ENCODE data around the gene AGO4.
"Not testable (repeated sequence)": the region's sequence is repeated elsewhere in the genome, so short reads cannot be mapped to it uniquely, and the experiment has no call there.

The AGO4 gene

GRCh38 chr1:35869245-35869950 is 61.6 kb downstream of the AGO4 start:
- DNase-seq = not testable (repeated sequence)

DNA sequence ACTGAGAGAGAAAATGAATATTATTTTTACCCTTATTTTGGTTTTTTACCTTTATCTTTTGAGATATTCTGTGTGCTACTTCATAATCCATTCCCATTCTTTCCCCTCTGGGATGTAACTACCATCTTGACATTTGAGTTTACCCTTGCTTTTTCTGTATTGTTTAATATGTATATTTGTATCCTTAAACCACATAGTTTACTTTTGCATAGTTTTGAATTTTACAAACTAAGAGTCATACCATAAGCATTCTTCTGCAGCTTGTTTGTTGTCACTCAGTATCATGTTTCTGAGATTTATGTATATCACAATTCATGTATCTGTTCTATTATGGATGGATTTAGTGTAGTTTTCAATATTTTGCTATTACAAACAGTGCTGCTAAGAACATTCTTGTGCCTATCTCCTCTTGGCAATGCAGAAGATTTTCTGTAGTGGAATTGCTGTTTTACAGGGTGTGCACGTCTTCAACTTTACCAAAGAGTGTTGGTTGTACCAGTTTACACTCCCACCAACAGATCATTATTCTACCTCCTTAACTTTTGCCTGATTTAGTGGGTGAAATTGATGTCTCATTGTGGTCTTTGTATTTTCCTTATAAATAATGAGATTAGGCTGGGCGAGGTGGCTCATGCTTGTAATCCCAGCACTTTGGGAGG is 63.0 kb downstream of the AGO4 start:
- no peak for DNase-seq

DNA sequence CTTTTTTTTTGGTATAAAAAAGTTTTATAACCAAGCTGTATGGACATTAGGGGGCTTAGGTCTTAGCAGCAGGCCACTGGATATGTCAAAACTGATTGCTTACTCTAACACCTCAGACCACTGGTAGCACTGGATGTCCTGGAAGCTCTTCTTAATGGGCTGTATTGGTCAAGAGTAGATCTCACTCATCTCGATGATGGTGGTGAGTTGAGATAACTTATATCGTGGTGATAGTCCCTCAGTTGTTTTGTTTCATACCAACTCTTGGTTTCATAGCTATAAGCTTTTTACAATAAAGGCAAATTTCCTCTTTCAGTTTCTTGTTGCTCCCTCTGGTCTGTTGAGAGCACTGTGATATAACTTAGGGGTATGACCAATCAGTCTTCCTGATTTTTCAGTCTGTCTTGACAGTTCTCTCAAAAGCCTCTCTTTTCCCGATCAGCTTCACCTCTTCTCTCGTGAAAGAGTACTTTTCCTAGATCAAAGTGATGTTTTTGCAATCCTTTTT is 65.5 kb downstream of the AGO4 start:
- no peak for DNase-seq

GRCh38 chr1:35874115-35874514 is 66.3 kb downstream of the AGO4 start:
- not testable (repeated sequence) for DNase-seq

GRCh38 chr1:35876988-35877387 is 69.2 kb downstream of the AGO4 start:
- no peak for DNase-seq

DNA sequence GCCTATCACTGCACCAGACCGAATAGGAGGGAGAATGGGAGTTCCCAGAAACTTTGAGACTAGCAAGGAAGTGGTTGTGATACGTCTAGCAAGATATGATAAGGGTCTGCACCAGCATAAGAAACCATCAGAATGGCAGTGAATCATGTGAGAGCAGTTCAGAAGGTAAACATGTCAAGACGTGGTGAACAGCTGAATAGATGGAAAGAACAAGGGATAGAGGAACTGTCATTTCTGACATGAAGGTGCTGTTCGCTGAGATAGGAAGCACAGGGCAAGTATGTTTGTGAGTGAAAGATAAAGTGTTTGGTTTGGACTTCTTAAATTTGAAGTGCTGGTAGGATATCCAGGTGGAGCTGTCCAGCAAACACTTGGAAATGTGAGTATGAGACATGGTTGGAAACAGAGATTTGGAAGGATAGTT is 74.0 kb downstream of the AGO4 start:
- DNase-seq = no peak

DNA sequence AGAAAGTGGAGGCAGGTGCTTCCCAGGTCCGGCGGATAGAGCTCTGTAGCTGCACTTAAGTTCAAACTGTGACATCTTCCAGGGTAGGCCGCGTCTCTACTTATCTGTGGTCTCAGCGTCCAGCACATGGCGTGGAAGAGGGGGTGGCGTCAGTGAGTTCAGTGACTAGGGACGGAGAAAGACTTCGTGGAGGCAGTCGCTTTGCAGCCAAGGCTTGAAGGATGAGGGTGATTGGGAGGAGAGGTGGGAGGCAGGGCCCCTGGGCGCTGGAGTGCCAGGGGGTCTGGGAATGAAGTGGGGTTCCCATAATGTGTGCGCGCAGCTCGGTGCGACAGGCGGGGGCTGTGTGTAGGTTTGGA is 74.7 kb downstream of the AGO4 start:
- no peak for DNase-seq

DNA sequence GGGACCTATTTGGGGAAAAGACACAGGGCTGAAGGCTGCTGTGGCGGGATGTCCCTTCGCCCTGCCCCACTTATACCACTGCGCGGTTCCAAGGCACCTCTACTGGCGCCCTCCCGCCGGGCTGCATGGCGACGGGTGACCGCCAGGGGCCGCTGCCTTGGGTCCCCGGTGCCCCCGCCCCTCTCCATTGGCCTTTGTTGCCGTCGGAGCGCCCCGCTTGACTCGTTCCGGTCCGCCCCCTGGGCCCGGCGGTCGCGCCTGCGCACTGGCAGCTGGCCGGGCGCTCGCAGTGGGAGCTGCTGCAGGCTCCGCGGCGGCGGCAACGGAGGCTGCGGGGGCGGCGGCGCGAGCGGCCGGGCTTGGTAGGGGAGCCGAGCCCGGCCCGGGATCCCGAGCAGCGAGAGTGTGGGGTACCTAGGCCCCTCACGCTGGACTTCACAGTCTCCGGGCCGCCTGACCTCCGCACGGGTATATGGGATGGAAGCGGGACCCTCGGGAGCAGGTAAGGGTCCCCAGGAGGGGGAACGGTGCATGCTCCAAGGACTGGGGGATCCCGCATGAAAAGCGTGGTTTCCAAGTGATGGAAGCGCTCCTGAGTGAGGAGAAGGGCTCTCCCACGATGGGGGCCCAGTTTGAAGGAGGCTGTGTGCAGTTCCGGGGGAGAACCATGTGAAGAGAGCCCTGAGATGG is 75.3 kb downstream of the AGO4 start, which contains the start of gene AGO1:
Gene AGO1 (plus strand): TSS at position 265 of the 690 bp plus-strand sequence. CDS start 213 bp downstream, at position 478.
- peak; percentile 91 for DNase-seq

GRCh38 chr1:35883635-35884101 is 75.9 kb downstream of the AGO4 start:
- DNase-seq = peak; percentile 62

GRCh38 chr1:35884934-35885333 is 77.1 kb downstream of the AGO4 start:
- DNase-seq = no peak

- DNase-seq = no peak
These were observed 78.2 kb downstream of the AGO4 start for GRCh38 chr1:35885961-35886558.

- no peak for DNase-seq
These were observed 79.0 kb downstream of the AGO4 start for GRCh38 chr1:35886577-35887431.

DNA sequence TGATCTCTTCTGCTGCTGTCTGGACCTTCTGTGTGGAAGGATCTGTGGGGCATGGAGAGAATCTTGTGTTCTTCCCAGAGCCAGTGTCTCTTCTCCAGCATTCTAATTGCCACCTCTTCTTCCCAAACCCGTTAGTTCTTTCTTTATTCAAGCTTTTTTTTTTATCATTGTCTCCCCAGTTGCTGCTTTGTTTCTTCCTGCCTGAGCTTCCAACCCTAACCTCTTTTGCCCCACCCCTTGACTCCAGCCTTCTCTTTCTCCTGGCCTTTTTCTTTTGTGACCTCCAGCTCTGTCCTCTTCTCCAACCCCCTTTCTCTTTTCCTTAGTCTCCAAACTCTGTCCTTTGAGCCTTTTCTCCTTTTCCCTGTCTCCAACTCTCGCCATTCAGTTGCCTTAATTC is 79.7 kb downstream of the AGO4 start:
- DNase-seq = no peak

- DNase-seq = no peak
These were observed 80.4 kb downstream of the AGO4 start for GRCh38 chr1:35888255-35888654.

DNA sequence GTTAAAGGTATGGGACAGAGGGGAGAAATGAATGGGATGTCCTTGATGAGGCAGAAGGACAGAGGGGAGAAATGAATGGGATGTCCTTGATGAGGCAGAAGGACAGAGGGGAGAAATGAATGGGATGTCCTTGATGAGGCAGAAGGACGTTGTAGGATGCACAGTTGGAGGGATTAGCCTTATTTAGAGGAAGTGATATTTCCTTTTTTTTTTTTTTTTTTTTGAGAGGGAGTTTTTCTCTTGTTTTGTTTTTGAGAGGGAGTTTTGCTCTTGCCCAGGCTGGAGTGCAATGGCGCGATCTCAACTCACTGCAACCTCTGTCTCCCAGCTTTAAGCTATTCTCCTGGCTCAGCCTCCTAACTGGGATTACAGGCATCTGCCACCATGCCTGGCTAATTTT is 81.2 kb downstream of the AGO4 start:
- DNase-seq = not testable (repeated sequence)

DNA sequence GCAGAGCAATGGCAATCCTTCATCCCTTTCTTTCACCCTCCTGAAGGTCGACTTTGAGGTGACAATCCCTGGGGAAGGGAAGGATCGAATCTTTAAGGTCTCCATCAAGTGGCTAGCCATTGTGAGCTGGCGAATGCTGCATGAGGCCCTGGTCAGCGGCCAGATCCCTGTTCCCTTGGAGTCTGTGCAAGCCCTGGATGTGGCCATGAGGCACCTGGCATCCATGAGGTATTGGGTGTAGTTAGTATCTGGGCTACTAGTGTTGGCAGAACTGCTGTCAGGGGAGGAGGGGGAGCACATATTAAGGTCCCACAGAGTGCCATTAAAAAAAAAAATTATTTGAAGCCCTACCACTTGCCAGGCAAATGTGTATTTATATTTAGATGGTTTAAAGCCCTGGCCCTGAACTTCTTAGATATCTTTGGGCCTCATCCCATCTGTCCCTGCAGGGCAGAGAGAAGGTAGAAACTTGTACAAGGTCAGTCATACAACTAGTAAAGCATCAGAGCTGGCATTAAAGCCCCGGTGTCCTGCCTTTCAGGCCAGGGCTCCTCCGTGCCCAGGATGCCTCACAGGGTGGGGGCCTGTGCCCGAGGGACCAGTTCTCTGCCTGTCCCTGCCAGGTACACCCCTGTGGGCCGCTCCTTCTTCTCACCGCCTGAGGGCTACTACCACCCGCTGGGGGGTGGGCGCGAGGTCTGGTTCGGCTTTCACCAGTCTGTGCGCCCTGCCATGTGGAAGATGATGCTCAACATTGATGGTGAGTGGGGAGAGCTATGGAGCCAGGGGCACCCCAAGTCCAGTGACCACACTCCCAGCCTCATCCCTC is 85.4 kb downstream of the AGO4 start:
- DNase-seq = no peak

GRCh38 chr1:35894183-35894582 is 86.4 kb downstream of the AGO4 start:
- no peak for DNase-seq

GRCh38 chr1:35894656-35895055 is 86.8 kb downstream of the AGO4 start:
- DNase-seq = no peak

DNA sequence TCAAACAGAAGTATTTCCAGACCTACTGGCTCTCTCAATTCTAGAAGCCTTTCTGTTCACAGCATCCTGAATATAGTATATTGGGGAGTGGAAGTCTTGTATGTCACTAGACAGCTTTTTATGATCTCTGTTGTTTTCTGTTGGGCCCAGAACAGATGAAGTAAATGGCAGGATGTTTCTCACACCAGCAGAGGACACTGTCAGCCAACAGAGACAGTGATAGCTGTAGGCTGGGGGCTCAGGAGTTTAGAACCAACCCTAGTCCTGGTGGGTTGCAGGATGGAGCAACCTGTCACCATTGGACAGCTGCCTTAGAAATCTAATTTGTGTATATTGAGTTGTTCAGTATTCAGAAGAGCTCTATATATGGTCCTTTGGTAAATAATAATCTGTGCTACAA is 92.1 kb downstream of the AGO4 start:
- no peak for DNase-seq

DNA sequence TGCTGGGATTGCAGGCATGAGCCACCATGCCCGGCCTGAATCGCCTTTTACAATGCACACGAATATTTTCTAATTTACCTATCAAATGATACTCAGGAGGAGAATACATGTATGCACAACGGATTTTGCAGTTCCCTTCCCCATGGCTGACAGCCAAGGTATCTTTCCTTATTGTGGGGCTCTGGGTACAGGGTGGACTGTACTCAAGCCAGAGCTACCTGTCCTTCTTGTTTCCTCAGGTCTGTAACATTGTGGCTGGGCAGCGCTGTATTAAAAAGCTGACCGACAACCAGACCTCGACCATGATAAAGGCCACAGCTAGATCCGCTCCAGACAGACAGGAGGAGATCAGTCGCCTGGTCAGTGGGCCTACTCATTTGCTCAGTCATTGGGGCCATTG is 93.4 kb downstream of the AGO4 start:
- no peak for DNase-seq

- no peak for DNase-seq
These were observed 94.9 kb downstream of the AGO4 start for GRCh38 chr1:35902671-35903070.
